DLD1 (cell line): ENCODE results near the gene PCAT6.

Experiments
- in situ Hi-C: cut with HindIII; loops from 2 replicates; pipeline ENCODE4 v1.10.0; 2017; ENCODE audit warnings: low sequenced_read_pairs

The PCAT6 gene

DNA sequence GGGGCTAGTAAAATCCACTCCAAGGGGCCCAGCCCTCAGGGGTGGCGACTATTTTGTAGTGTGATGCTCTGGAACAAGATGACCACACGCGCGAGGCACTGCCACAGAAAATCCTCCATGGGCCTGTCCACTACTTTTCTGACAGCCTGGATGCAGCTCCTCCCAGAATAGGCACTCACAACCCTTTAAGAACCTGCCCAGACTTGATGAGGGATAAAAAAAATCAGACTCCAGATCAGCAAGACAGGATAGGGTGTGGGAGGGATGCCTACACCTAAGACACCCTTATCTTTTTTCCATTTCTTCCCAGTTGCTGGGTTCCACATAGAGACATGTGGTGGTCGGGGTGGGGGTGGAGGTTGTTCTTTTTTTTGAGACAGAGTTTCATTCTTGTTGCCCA lies 33.5 kb downstream of the PCAT6 start:
- in situ Hi-C loops = no loop called here

- in situ Hi-C loops = no loop called here
These were observed 34.2 kb downstream of the PCAT6 start for GRCh38 chr1:202844935-202845334.

DNA sequence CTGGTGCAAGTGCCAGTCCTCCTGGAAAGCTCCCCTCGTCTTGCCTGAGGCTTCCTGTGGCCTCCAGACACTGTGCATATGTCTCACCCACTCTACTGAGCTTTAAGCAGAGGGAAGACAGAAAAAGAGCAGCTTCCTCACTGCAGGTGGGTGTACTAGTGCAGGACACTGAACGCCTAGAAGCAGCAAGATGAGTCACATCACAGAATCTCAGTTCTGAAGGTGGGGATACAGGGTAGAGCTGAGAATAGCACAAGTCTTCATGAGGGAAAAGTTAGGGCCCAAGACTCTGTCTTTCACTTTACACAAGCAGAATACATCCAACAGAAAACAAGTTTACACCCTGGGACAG lies 37.4 kb downstream of the PCAT6 start:
- in situ Hi-C loops = no loop called here

DNA sequence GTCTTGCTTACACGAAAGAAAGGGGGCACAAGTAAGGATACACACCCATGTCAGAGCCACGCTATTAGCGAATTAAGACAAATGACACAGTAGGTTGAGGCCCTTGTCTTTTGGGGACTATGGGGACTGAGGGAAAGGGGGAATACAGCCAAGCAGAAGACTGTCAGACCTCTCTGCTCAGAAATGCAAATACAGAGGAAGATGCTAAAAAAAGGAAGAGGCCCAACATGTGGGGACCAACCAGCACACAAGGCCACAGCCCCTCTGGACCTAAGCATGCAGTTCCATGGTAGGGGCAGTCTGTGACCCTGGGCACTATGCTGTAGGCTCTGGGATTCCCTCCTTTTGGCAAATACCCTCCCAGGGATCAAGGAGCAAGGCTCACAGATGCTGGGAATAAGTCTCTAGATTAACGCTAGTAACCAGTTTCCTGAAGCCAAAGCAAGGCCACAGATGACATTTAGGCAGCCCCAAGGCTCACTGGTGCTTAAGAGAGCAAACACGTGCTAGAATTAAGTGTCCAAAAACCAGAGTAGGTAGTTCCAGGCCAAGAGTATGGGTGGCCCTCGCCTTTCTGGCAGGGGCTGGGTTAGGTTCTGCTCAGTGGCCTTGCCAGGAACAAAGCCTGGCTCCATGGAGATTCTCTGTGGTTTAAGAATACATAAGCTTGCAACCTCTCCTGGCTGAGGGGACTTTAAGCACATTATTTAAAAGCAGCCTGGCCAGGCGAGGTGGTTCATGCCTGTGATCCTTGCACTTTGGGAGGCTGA lies 40.0 kb downstream of the PCAT6 start:
- in situ Hi-C loops = no loop called here

GRCh38 chr1:202852163-202852904 lies 41.6 kb downstream of the PCAT6 start:
- in situ Hi-C loops = no loop called here

DNA sequence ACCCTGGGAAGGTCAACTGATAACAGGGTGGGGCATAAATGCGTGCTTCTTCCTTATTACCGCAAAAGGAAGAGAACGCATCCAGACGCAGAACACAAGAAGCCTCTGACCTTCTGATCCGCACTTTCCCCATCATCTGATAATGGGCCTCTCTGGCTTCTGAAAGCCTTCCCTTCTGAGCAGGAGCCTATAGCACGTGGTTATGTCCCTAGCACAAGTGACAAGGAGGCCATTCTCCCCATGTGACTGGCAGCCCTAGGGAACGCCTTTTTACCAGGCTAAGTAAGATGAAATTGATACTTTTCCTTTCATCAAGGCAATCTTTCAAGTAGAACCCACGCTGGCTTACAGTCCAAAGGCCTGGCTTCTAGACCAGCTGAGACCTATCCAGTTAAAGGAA lies 44.0 kb downstream of the PCAT6 start:
- in situ Hi-C loops = loop anchor here (5.0 kb wide), 1 partner anchor 98 kb away; no protein-coding TSS in a partner anchor

- in situ Hi-C loops = loop anchor here (5.0 kb wide), 1 partner anchor 96 kb away; no protein-coding TSS in a partner anchor
These were observed 45.3 kb downstream of the PCAT6 start for GRCh38 chr1:202856014-202856413.

GRCh38 chr1:202857136-202857610 lies 46.4 kb downstream of the PCAT6 start:
- in situ Hi-C loops = loop anchor here (5.0 kb wide), 1 partner anchor 95 kb away; no protein-coding TSS in a partner anchor

DNA sequence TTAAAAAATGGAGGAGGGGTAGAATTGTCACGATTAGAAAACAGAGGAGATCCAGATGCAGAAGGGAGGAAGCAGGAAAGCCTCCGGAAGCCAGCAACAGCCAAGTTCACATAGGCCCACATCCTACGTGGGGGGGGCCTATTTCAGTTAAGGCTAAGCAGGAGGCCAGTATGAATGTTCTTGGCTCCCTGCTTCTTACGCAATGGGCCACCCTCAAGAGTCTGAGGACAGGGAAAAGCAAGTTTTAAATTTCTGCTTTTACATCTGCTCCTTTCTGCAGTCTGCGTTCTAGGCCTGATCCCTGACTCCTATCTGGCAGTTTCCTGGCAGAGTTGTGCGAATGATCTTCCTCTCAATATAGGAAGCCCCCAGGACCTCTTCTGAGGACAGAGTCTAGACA lies 47.6 kb downstream of the PCAT6 start:
- in situ Hi-C loops = loop anchor here (5.0 kb wide), 1 partner anchor 94 kb away; no protein-coding TSS in a partner anchor

DNA sequence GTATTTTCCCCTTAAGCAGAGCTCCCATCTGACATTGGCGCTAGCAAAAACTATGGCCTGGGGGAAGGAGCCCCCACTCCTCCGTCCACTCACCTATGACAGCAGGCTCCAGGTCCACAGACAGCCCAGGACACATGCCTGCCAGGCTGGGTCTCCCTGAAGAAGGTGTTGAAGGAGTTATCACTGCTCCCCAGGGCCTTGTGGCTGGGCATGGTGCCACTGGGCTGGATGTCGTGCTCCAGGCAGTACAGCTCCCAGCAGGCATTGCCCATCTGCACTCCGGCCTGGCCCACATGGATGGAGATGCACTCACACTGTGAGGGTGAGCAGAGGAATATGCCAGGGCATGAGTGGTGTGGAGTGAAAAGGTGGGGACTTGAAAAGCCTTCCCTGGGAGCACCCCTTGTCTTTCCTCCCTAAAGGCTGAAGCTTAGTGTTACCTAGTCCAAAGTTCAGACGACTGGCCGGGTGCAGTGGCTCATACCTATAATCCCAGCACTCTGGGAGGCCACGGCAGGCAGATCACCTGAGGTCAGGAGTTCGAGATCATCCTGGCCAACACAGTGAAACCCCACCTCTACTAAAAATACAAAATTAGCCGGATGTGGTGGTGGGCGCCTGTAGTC lies 48.1 kb downstream of the PCAT6 start:
- in situ Hi-C loops = loop anchor here (5.0 kb wide), 1 partner anchor 93 kb away; no protein-coding TSS in a partner anchor

- in situ Hi-C loops = no loop called here
These were observed 50.1 kb downstream of the PCAT6 start for GRCh38 chr1:202860744-202861419.
